Stimulated activated naive CD4-positive, alpha-beta T cell (primary cell): ENCODE data around the gene SHC2.

Source experiments
- DNase-seq, 6 experiments: peaks; one replicate each; lab custom pipeline; 2025; lab: John Stamatoyannopoulos, UW

SHC2 gene

DNA sequence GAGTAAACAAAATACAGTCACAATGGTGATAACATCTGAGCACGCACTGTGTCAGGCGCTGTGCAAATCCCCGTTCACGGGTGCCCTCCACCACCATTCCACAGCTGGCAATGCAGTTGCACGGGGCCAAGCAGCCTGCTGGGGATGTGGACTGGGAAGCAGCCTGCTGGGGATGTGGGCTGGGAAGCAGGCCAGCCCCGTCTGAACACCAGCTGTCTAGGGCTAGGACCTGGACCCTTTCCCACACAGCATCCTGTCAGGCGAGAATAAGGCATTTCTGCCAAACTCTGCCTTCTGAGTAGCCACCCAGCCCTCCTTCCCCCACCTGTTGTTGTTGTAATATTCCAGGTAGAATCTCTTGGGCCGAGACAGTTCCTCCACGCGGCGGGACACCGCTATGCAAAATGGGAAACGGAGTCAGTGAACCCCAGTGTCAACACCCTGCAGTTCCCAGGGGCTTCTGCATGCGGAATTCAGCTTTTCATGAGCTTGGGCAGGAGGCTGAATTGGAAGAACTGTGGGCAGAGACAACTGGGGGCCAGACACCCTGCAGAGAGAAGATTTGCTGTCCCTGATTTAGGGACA is 88.4 kb downstream of the SHC2 start:
- DNase-seq = no peak

DNA sequence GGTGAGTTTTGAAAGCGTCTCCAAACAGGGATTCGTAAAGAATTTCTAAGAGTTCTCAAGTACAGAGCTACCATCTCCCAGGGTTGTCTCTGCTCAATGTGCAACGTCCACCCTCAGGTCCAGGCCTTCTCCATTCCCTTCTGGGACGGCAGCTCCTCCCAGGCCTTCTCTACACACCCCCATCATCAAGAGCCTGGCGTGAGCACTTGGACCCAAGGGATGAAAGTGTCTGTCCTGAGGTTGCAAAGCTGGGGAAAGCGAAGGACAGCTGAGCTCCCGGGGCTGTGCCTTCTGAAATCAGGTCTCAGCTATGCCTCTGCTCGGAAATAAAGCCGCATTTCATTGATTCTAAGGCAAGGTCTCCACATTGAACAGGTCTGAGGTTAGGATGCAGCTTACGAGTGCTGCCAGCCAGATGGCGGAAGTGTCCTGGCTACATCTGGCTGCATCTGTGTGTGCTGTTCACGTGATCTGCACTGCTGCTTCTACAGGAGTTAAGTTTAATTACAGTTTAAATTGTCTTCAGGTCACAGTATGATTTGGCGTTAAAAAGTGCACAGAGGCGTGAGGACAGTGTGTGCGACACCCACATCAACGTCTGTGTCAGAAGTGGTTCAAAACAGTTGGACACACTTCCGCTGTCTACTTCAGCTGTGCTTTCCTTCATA is 89.2 kb downstream of the SHC2 start:
- no peak for DNase-seq

DNA sequence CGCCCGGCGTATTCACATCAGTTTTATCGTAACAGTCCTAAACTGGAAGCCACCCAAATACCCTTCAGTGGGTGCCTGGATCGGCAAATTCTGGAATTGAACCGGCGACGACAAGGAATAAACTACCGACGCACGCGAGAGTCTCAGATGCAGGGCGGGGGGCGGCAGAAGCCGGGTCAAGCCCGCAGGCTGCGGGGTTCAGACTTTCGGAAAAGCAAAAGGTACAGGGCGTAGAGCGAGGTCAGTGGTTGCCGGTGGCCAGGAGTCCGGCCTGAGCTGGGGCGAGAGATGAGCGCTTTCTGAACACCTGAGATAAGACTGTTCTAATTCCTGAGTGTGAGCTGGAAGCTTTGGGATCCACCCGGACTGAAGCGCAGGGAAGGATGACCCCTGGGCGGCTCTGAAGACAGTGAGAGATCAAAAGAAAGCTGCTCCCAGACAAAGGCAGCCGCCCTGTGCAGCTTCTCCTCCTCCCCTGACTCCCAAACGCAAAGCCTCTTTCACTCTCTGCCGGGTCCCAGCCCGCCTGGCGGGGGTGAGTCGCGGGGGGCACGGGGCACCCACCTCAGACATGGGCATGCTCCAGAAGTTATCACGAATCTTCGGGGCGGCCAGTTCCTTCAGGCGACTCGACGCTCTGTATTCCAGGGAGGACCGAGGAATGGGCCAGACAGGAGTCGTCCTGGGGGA is 90.0 kb downstream of the SHC2 start:
- no peak for DNase-seq

DNA sequence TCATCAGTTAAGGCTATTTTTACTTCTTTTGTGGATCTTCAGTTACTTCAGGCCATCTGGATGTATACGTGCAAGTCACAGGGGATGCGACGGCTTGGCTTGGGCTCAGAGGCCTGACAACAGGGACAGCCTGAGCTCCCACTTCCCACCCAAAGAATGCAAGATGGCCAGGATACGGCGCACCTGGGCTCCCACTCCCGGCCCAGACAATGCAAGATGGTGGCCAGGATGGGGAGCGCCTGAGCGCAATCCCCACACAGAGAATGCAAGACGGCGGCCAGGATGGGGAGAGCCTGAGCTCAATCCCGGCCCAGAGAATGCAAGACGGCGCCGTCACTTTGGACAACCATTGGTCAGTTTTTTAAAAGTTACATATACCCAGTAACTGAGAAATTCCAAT is 91.0 kb downstream of the SHC2 start:
- DNase-seq = no peak

DNA sequence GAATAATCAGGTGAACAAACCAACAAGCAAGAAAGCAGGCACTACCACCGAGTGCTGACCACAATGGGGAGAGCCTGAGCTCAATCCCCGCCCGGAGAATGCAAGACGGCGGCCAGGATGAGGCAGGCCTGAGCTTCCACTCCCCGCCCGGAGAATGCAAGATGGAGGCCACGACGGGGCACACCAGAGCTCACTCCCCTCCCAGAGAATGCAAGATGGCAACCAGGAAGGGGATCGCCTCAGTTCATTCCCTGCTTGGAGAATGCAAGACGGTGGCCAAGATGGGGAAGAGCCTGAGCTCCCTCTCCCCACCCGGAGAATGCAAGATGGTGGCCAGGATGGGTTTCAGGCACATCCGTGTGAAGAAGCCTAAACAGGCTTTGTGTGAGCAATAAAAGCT is 91.6 kb downstream of the SHC2 start:
- no peak for DNase-seq

DNA sequence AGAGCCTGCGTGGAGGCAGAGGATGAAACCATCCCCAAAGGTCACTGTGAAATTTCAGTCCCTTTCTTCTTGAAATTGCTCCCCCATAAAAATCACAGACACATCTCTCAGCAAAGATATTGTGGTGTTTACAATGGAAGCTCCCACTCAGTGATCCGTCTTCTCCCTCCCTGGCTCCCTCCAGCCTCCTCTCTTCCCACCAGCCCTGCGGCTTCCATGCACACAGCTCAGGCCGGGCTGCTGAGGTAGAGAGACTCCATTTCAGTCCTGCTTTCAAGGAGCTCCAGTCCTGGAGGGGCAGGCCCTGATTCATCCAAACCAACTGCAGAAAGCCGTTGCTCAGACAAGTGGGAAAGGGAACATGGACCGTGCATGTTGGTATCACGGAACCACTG is 92.2 kb downstream of the SHC2 start:
- DNase-seq = no peak

DNA sequence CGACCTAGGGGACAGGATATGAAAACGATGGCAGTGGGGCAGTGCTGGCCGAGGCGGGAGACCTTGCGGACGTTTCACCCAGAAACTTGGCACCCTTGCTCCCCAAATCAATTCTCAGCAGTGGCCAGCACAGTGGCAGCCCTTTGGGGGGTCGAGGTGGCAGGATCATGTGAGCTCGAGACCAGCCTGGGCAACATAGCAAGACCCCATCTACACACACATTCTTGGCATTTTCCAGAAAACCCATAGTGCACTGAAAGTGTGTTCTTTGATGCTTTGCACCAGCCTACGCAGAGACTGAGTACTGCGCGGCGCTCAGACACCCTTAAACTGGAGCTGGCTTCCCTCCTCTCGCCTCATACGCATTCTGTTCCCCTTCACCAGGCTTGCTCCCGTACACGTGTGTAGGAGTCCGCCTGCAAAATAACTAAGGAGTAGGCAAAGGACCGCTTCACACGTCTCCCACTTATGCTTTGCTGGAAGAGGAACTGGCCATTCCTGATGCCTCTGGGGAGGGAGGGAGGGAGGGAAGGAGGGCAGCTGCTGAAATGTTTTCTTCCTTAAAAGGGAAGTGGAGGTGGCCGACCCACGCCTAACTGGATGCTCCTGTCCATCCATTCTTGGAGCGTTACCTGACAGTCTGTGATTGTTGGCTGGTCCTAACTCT is 92.7 kb downstream of the SHC2 start:
- DNase-seq = no peak

DNA sequence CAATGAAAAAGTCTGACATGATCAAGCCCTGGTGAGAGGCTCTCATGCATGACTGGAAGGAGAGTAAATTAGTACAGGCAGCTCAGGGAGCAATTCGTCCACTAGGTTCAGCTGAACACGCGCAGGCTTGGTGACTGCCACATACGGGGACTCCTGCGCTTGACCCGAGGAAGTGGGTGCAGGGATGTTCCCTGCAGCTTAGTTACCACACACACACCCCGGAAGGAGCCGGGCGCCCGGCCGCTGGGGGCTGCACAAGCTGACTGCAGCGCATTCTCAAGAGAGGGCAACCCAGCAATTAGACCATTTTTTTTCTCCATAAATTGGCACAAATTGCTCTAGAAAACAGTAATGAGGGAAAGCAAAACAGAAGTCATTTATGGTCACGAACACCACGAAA is 93.3 kb downstream of the SHC2 start:
- no peak for DNase-seq

DNA sequence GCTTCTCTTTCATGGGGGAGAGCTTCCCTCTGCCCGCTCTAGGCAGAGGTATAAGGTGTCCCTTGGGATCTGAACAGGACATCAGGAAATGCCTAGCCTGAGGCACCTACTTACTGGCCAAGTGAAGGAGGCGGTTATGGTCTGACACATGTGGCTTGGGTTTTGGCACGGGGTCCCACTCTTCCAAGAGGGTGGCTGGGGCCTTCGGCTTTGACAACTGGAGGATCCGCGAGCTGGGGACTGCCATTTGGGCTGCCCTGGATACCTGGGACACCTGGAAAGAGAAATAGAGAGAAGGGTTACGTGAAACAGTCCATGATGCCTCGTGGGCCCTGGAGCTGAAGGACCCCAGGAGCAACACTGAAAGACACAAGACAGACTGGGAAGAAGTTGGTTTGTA is 93.9 kb downstream of the SHC2 start:
- DNase-seq = no peak
